H54 (cell line): Measurements from ENCODE around the gene DUSP1.
A peak's percentile ranks its signal among the peaks of the same experiment; 100 is the strongest.

Experiments
- DNase-seq: peaks from one replicate; pipeline ENCODE4 v3.0.0; 2011; ENCODE audit warnings: low spot score, mixed read lengths; ENCODE audit not compliant: insufficient read length
- FAIRE-seq: peaks from 3 replicates; lab custom pipeline; 2011; peaks lifted over from hg19 to GRCh38; lab: Jason Lieb, UNC
- POLR2A ChIP-seq: IDR thresholded peaks from 2 replicates; pipeline ENCODE4 v1.6.1; 2011; ENCODE audit warnings: low read depth, mild to moderate bottlenecking, low read length

Gene DUSP1

DNA sequence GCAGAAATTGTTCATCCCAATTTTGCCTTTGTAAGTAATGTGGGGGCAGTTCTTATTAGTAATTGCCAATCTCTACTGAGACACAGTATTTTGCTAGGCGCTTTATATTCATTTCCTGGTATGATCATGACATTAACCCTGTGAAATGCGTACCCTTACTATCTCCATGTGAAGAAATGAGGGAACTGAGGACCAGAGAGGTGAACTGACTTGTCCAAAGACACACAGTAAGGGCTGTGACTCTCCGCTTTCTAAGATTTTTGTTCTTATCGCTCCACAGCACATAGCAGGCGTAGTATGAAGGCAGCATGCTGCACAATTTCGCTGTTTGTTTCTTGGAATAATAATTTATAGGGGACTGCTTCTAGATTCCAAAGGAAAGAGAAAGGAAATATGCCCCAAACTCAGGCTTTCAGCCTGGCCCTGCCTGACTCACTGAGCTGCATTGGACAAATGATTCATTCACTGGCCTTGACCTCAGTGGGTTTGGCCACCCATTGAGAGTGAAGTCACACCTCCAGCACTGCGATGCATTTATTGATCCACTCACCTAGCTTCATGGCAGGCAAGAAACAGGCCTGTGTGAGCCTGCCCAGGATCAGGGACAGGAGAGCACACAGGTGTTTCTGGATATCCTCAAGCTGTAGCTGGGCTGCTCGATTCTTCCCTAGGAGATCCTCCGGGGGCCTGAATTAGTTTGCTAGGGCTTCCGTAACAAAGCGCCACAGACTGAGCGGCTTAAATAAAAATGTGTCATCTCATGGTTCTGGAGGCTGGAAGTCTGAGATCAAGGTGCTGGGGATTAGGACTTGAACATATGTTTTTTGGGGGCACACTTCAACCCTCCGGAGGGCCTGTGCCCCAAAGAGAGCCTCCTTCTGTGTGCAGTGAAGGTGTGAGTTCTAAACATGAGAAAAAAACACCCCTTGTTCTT, 7.2 kb upstream of the DUSP1 start:
- FAIRE-seq (peak; percentile 70), DNase-seq (no peak)
- no peak for TF ChIP-seq POLR2A

GRCh38 chr5:172776235-172776594, 5.2 kb upstream of the DUSP1 start:
- no peak for FAIRE-seq

GRCh38 chr5:172775326-172776234, 4.6 kb upstream of the DUSP1 start:
- DNase-seq (no peak), FAIRE-seq (no peak)
- no peak for TF ChIP-seq POLR2A

More at GRCh38 chr5:172776235-172776594, 5.2 kb upstream of the DUSP1 start:
- TF ChIP-seq POLR2A: no peak
- DNase-seq: no peak

- DNase-seq (no peak), FAIRE-seq (no peak)
- TF ChIP-seq POLR2A: no peak
Observed at GRCh38 chr5:172774561-172775315, 3.7 kb upstream of the DUSP1 start.

DNA sequence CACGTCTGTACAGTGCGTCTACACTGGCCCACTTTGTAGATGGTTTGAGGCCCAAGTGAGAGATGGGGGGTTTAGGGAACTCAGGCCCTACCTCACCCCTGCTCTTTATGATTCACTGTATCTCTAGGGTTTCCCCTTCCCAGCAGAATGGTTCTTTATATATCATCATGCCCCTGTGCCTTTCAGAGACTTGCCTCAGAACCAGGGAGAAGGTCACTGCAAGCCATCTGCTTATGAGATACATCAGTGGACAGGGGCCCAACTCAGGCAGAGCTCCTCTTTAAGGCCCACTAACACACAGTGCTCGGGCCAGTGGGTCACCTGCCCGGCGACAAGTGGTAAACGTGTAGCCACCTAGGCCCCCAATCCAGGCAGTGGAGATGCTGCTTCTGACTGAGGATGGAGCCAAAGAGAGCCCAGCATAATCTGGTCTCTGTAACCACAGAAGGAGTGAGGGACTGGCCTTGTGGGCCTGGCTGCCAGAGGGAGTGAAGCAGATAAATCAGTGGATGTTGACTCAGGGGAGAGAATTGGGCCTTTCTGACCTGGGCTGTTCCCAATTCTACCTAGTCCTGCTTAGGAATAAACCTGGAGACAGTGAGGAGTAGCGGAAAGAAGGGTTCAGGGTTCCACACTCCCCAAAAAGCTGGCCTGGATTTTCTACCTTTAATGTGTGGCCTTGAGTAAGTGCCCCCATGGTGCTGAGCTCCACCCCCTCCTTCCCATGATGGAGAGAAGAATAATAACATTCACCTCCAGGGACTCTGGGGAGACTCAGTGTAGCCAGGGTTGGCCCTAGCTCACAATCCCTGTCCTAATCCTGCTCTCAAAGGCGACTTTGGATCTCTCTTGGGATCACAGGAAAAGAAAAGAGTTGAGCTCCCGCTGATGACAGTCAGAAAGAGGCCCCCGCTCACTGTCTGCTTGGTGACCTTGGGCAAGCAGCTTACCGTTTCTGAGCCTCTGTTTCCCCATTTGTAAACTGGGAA, 2.8 kb upstream of the DUSP1 start:
- DNase-seq (no peak), FAIRE-seq (no peak)
- TF ChIP-seq POLR2A: no peak

GRCh38 chr5:172772112-172772906, 1.3 kb upstream of the DUSP1 start:
- no peak for DNase-seq
- TF ChIP-seq POLR2A: no peak
- FAIRE-seq: no peak

DNA sequence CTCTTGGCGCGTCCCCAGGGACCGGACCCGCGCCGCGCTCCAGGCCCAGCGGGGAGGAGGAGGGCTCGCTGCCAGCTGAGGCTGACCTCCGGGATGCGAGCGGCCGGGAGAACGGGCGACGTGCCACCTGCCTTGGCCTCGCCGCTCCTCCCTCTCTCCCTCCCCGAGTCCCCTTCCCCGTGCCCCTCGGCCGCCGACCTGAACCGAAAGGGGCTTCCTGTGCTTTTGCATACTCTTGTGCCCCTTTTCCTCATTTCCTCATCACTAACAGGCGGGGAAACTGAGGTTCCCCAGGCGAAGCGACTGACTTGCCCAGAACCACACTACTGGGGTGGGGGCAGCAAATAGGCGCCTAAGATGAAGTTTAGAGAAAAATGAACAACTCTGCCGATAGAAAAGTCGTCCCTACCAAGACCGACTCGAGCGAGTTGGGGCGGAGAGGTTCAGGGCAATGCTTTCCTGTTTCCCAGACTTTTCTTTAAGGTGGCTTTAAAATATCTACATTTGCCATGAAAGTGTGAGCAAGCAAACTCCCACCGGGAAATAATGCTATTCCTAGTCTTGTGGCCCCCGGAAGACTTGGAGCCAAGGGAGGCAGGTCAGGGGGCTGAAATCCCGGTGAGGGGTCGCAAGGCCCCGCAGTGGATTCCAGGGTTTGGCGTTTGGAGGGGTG, 580 bp upstream of the DUSP1 start:
- FAIRE-seq (no peak), DNase-seq (no peak)
- TF ChIP-seq POLR2A: no peak

DNA sequence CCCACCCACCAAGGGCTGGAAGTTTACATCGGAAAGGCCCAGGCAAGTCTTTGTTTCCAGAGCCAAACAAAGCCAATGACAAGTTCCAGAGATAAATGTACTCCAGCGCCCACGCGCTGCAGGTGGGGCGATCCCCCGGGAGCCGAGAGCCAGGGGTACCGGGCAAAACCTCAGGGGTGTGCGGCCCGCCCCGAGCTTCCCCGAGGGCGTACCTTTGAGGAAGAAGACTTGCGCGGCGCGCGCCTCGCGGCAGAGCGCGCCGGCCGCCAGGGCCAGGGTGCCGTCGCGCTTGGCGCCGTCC, 671 bp downstream of the DUSP1 start:
- FAIRE-seq (no peak), DNase-seq (no peak)
- TF ChIP-seq POLR2A: no peak

- peak; percentile 3; the same call in 1 of the 2 replicates for TF ChIP-seq POLR2A
- DNase-seq (no peak), FAIRE-seq (no peak)
Observed at GRCh38 chr5:172769616-172770373, 1.2 kb downstream of the DUSP1 start.

GRCh38 chr5:172769342-172769615, 1.7 kb downstream of the DUSP1 start:
- no peak for TF ChIP-seq POLR2A
- no peak for DNase-seq
- no peak for FAIRE-seq
